Measurements from ENCODE around the gene TRIP12. TPM values are rescaled to one million over a fixed set of nuclear protein-coding genes. Genes with fewer than 3 reads are reported as not detected.
"Not testable (repeated sequence)": the region's sequence is repeated elsewhere in the genome, so short reads cannot be mapped to it uniquely, and the experiment has no call there.

Gene TRIP12
- total RNA-seq, 2 experiments from 2014 or later = 151 to 178 TPM

DNA sequence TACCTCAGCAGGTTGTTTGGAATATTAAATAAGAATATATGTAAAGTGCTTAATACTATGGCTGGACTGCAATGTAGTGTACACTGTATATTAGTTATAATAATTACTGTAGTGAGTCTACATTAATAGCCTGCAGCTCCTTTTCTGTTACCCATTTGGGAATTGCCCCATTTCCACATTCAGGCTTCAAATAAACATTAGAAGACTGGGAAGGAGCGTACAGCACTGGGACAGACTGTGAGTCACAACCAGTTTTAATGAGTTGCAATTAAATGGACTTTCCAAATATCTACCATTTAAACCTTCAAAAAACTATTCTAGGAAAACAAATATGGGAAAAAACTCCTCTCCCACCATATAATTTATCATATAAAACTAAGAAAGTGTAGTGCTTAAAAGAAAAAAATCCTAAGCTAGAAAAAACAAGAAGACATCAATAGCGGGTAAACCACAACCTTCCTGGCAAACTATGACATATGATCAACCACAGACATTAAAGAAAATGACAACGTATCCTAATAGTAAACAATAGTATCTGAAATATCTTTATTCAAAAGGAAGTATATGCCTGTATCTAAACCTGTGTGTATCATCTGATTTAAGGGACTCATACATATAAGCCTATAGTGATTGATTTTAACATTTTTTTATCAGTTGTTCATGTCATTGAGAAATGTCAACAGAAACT is 86.1 kb downstream of the TRIP12 start:
- peaks cover 29% of the 10 kb centered on the region for H3K36me3 ChIP-seq (ENCODE audit: insufficient read depth, low read length)
- no peaks in the 10 kb centered on the region for H3K9me3 Mint-ChIP-seq
- ATAC-seq (ENCODE audit: poor library complexity) (peak; percentile 87), DNase-seq (peak in 3 of 14 experiments; percentile 71 to 79 (median 73))
- CTCF ChIA-PET = interaction anchor here (1.0 to 1.7 kb wide), 4 partner anchors 12 to 36 kb away, joined by 3 to 6 read pairs (median 4); no protein-coding TSS in a partner anchor
- H3K4me1 Mint-ChIP-seq (ENCODE audit: low read depth) = peaks cover 83% of the 10 kb centered on the region
- peak overlapping the region; percentile 46 for H3K4me3 Mint-ChIP-seq
- intact Hi-C loops (cut with DNase I, micrococcal nuclease) = loop anchor here (2.0 kb wide), 2 partner anchors 15 to 17 kb away; no protein-coding TSS in a partner anchor
- H3K9me3 ChIP-seq (ENCODE audit: control insufficient read depth in 1 of 2, insufficient read depth in 1 of 2, low read length in 2 of 2) = no peaks in the 10 kb centered on the region
- H3K4me1 ChIP-seq (ENCODE audit: insufficient read depth, low read length) = peaks cover 21% of the 10 kb centered on the region
- TF ChIP-seq, protein P1, sequence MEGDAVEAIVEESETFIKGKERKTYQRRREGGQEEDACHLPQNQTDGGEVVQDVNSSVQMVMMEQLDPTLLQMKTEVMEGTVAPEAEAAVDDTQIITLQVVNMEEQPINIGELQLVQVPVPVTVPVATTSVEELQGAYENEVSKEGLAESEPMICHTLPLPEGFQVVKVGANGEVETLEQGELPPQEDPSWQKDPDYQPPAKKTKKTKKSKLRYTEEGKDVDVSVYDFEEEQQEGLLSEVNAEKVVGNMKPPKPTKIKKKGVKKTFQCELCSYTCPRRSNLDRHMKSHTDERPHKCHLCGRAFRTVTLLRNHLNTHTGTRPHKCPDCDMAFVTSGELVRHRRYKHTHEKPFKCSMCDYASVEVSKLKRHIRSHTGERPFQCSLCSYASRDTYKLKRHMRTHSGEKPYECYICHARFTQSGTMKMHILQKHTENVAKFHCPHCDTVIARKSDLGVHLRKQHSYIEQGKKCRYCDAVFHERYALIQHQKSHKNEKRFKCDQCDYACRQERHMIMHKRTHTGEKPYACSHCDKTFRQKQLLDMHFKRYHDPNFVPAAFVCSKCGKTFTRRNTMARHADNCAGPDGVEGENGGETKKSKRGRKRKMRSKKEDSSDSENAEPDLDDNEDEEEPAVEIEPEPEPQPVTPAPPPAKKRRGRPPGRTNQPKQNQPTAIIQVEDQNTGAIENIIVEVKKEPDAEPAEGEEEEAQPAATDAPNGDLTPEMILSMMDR (IDR thresholded peaks at IDR 0.05) = no peak
- no peaks in the 10 kb centered on the region for H3K27me3 ChIP-seq (ENCODE audit: control insufficient read depth in 1 of 2, insufficient read depth in 2 of 2, low read length in 2 of 2)
- no peaks in the 10 kb centered on the region for H3K27me3 Mint-ChIP-seq
- POLR2A ChIA-PET = interaction anchor here (0.7 to 7.4 kb wide), 5 partner anchors 14 to 86 kb away, joined by 3 to 86 read pairs (median 8); partner anchors contain the start of genes FBXO36 and TRIP12
- H3K4me3 ChIP-seq (ENCODE audit: low read length) = no peak overlapping the region
- H3K27ac Mint-ChIP-seq = peak overlapping the region; percentile 72
- H3K27ac ChIP-seq (ENCODE audit: low read depth in 1 of 2, low read length in 2 of 2) = no peak overlapping the region
- H3K36me3 Mint-ChIP-seq (ENCODE audit: low read depth) = peaks cover 75% of the 10 kb centered on the region

DNA sequence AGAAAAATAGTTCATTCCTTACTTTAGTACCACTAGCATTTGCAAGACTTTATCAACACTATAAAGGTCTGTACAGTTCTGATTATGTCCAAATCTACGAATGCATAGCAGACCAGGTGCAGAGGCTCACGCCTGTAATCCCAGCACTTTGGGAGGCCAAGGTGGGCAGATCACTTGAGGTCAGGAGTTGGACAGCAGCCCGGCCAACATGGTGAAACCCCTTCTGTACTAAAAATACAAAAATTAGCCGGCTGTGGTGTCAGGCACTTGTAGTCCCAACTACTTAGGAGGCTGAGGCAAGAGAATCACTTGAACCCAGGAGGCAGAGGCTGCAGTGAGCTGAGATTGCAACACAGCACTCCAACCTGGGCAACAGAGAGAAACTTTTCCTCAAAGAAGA is 87.4 kb downstream of the TRIP12 start:
- not testable (repeated sequence) for H3K9me3 ChIP-seq (ENCODE audit: control insufficient read depth in 1 of 2, insufficient read depth in 1 of 2, low read length in 2 of 2); H3K27ac ChIP-seq (ENCODE audit: low read depth in 1 of 2, low read length in 2 of 2); H3K4me3 ChIP-seq (ENCODE audit: low read length); DNase-seq; H3K27me3 ChIP-seq (ENCODE audit: control insufficient read depth in 1 of 2, insufficient read depth in 2 of 2, low read length in 2 of 2); ATAC-seq (ENCODE audit: poor library complexity); H3K27me3 Mint-ChIP-seq; H3K9me3 Mint-ChIP-seq
- peaks cover 31% of the 10 kb centered on the region for H3K36me3 ChIP-seq (ENCODE audit: insufficient read depth, low read length)
- ChIA-PET CTCF (interaction anchor here (1.0 to 1.7 kb wide), 3 partner anchors 10 to 33 kb away, joined by 3 to 6 read pairs (median 4); no protein-coding TSS in a partner anchor), POLR2A (interaction anchor here (0.5 to 7.4 kb wide), 7 partner anchors 10 to 964 kb away, joined by 3 to 86 read pairs (median 6); partner anchors contain the start of genes FBXO36 and TRIP12)
- peaks cover 74% of the 10 kb centered on the region for H3K36me3 Mint-ChIP-seq (ENCODE audit: low read depth)
- intact Hi-C loops (cut with DNase I, micrococcal nuclease) = loop anchor here in 1 of 2 experiments (2.0 kb wide), 1 partner anchor 16 kb away; no protein-coding TSS in a partner anchor
- H3K4me3 Mint-ChIP-seq = peak overlapping the region; percentile 54
- H3K4me1 ChIP-seq (ENCODE audit: insufficient read depth, low read length) = peaks cover 21% of the 10 kb centered on the region
- peaks cover 83% of the 10 kb centered on the region for H3K4me1 Mint-ChIP-seq (ENCODE audit: low read depth)
- peak overlapping the region; percentile 72 for H3K27ac Mint-ChIP-seq

DNA sequence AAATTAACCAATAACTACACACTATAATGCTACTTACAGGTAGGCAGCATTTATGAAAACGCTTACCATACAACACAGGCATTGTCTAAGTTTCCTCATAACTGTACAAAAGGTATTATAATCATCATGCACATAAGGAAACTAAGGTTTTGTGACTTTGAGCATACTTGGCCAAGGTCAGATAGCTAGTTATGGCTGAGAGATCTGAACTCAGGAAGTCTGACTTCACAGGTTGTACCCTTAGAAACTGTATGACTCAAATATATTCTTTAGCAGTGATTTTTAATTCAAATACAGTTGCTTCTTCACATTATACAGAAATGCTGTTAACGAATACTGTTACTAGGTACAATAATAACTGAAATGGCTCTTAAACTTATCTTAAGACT is 89.3 kb downstream of the TRIP12 start:
- Histone ChIP-seq H3K27me3 (ENCODE audit: control insufficient read depth in 1 of 2, insufficient read depth in 2 of 2, low read length in 2 of 2) (no peaks in the 10 kb centered on the region), H3K36me3 (ENCODE audit: insufficient read depth, low read length) (peaks cover 35% of the 10 kb centered on the region), H3K4me3 (ENCODE audit: low read length) (no peak overlapping the region), H3K27ac (ENCODE audit: low read depth in 1 of 2, low read length in 2 of 2) (no peak overlapping the region), H3K9me3 (ENCODE audit: control insufficient read depth in 1 of 2, insufficient read depth in 1 of 2, low read length in 2 of 2) (no peaks in the 10 kb centered on the region), H3K4me1 (ENCODE audit: insufficient read depth, low read length) (peaks cover 16% of the 10 kb centered on the region)
- Mint-ChIP-seq H3K9me3 (no peaks in the 10 kb centered on the region), H3K4me1 (ENCODE audit: low read depth) (peaks cover 66% of the 10 kb centered on the region), H3K36me3 (ENCODE audit: low read depth) (peaks cover 75% of the 10 kb centered on the region), H3K4me3 (no peak overlapping the region), H3K27me3 (no peaks in the 10 kb centered on the region), H3K27ac (peak overlapping the region; percentile 72)
- TF ChIP-seq, protein P1 (IDR thresholded peaks at IDR 0.05) = no peak
- no peak for DNase-seq
- POLR2A ChIA-PET = interaction anchor here (0.9 to 7.4 kb wide), 2 partner anchors 10 to 18 kb away, joined by 3 to 86 read pairs; no protein-coding TSS in a partner anchor
- CTCF ChIA-PET = no interaction called here
- ATAC-seq (ENCODE audit: poor library complexity) = peak; percentile 16
- intact Hi-C loops (cut with DNase I, micrococcal nuclease) = no loop called here
